Superior temporal gyrus (tissue), 1 donor: ENCODE results near the gene ZNF689.
A peak's percentile ranks its signal among the peaks of the same experiment; 100 is the strongest.

ENCODE experiments used
- DNase-seq: peaks from one replicate; pipeline ENCODE4 v3.0.0-alpha.2; 2016; ENCODE audit errors: extremely low spot score

The ZNF689 gene

DNA sequence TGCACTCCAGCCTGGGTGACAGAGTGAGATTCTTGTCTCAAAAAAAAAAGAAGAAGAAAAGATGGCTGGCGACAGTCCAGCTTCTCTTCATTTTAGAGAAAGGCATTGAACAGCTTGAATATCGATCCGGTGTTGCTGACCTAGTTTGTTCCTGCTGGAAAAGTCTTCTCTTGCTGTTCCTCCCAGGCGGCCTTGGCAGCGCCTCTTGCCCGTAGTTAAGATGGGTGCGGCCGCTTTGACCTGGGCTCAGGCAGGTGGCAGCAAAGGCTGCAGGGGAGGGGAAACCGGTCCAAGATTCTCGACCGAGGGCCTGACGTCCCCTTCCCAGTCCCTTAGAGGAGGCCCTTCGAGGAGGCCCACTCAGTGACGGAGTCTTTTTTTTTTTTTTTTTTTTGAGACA lies 48.2 kb downstream of the ZNF689 start:
- DNase-seq: no peak

DNA sequence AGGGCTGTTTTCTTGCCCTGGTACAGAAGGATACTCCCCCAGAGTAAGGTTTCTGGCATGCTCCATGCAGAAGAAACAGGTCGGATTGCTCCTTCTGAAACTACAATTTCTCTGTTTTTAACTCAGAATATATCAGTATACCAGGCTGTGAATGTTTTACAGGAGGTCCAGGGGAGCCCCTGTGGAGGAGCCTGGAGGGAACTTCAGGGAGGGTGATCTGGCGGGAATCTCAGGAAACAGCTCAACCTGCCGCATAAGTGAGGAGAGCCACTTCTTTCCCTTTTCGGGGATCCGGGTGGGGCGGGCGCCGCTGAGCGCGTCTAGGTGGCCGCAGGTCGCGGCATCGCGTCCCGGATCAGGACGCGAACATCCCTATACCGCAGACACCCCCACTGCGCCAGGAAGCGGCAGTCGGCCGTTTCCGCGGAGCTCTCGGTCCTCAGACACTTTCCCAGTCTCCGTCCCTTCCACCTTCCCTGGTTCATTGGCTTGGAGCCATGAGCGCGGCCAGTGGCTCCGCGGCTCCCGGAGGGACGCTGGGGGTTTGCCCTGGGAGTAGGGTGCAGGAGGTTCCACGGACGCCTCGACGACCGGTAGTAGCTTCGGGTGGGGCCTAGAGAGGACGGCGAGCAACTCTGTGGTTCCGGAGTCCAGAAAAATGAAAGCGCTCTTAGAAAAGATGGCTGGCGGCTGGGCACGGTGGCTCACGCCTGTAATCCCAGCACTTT lies 48.9 kb downstream of the ZNF689 start:
- DNase-seq: no peak

DNA sequence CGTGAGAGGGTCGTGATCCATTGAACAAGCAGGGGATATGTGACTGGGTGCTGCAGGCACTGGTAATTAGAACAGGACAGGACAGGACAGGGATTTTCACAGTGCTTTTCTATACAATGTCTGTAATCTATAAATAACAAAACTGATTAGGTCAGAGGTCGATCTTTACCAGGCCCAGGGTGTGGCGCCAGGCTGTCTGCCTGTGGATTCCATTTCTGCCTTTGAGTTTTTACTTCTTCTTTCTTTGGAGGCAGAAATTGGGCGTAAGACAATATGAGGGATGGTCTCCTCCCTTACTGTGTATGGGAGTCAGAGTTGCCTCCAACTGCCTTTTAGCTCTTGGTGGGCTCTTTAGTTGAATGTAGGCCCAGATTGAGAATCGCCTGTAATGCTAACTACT lies 50.5 kb downstream of the ZNF689 start:
- DNase-seq: no peak

DNA sequence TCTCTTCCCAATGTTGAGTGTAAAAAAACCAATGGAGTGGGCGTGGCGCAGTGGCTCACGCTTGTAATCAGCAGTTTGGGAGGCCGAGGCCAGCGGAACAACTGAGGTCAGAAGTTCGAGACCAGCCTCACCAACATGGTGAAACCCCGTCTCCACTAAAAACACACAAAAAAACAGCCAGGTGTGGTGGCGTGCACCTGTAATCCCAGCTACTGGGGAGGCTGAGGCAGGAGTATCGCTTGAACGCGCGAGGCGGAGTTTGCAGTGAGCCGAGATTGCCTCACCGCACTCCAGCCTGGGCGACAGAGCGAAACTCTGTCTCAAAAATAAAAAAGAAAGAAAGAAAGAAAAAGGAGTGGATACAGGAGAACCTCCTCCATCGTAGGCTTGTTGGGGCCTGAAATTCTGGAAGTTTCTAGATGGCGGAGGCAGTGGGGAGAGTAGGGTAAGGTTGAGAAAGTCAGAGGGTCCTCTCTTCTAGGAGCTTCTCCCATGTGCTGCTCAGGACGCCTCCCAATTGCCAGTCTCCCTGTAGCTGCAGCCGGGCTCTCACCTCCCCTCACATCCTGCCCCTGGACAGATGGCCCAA lies 51.3 kb downstream of the ZNF689 start:
- DNase-seq: no peak

DNA sequence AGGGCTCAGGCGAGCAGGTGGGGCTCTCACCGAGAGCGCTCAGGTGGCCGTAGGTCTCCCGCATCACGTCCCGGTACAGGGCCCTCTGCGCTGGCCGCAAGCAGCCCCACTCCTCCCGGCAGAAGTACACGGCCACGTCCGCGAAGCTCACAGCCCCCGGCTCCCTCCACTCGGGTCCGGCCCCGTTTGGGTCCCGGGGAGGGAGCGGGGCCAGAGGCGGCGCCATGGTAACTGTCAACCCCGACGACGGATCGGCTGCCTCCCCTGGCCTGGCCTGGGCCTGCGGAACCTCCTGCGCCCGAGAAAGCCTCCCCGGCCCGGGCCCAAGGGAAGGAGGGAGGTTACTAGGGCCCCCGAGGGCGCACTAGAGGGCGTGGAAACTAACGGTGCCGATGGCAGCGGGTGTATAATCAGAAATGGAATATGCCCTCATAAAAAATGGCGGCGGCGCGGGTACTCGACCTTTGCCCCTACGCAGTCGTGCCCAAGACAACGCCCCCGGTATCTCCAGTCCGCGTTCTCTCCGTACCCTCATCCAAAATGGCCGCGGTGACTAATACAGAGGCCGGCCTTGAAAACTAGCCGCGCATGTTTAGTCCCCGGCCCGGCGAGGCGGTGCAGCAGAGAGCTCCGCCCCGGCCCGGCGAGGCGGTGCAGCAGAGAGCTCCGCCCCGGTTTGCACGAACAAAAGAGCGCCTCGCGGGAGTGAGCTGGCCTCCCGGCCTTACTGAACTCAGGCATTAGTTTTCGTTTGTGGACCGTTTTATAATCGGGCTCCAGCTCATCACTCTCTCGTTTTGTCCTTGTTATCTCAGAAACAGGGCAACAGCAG lies 52.0 kb downstream of the ZNF689 start, which contains the start of gene ZNF764:
TSS of gene ZNF764 (minus strand) at position 418 of the 832 bp plus-strand sequence. CDS start at position 226, 192 bp downstream.
- DNase-seq: peak; percentile 99

DNA sequence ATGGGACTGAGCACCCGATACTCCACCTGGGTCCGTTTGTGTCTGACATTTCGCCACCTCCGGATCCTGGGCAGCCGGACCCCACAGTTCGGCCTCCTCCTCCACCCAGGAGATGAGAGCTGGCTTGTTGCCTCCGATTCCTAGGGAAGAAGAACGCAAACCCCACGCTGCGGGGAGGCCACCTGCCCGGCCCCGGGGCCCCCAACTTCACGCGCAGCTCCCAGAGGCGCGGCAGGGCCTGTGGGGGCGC lies 52.6 kb downstream of the ZNF689 start:
- DNase-seq: no peak

DNA sequence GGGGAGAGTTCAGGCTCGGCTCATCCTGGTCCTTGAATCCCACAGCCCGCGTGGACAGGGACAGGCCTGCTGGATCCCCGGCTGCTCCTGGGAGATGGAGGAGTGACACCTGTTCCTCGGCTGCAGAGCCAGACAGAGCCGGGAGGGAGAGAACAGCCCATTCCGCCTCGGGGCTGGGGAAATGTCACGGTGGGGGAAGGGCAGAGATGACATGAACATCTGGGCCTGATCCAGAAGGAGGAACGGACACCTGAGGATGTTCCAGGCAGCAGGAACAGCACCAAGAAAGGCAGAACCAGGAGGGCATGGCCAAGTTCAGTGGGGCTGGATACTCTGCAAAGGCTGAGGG lies 54.1 kb downstream of the ZNF689 start:
- DNase-seq: no peak

DNA sequence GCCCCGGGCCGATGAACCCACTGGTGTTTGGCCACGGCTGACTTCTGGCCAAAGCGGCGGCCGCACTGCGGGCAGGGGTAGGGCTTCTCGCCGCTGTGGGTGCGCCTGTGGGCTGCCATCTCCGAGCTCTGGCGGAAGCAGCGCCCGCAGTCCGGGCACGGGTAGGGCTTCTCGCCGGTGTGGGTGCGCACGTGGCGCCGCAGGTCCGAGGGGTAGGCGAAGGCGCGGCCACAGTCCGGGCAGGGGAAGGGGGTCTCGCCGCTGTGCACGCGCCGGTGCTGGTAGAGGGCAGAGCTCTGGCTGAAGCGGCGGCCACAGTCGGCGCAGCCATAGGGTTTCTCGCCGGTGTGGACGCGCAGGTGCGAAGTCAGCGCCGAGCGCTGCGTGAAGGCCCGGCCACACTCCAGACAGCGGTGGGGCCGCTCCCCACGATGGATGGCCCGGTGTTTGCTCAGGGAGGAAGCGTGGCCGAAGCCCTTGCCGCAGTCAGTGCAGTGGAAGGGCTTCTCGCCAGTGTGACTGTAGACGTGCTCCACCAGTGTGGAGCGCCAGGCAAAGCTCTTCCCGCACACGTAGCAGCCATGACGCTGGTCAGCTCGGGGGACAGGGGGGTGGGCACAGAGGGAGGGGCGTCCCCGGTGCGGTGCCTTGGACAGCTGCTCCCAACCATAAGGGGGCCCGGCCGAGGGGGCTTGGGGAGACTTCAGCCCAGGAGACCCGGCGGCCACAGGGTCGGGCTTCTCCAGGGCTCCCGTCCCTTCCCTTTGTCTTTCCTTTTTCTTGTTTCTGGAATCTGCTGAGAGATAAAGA lies 54.7 kb downstream of the ZNF689 start:
- no peak for DNase-seq

DNA sequence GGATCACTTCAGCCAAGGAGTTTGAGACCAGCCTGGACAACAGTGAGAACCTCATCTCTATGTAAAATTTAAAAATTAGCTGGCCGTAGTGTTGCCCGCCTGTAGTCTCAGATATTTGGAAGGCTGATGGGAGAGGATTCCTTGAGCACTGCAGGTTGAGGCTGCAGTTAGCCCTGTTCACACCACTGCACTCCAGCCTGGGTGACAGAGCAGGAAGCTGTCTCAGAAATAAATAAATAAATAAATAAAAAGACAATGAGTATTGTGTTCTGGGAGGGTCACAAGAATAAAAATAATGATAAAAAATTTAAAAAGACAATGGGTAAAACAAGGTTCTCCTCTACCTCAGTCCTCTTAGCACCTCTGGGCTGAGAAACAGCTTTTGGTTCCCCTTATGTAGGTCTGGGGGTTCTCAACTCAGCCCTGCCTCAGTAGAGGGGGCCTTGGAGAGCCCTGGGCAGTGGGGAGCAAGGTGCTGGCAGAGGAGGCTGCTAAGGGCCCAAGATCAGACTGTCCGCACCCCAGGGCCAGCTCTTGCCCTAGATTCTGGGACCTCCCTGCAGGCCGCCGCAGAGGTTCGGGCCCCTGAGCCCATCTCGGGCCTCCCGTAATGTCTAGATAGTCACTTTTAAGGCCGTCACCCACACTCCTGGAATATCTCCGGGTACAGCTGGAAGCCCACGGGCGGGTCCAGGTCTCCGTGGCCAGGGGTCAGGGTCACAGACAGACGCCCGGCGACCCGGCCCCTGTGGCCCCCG lies 55.5 kb downstream of the ZNF689 start:
- DNase-seq: no peak

DNA sequence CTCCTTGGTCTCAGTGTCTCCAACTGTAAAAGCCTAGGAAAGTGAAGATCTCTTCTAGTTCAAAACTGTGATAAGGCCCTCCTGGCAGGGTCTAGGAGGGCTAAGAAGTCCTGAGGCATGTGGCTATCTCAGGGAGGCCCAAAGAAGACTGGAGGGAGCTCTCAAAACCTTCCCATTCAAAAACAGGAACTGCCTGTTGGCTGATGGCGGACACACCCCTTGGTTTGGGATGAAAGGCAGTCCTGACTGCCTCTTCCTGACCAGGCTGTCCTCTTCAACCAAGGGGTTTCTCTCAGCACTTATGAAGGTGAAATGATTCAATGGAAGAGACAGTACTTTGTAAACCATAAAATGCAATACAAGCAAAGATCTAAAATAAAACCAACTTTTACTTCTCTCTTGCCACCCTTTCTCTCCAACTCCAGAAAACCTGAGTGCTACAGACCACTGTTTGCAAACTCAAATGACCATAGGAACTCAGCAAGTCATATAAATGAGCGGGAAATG lies 56.7 kb downstream of the ZNF689 start:
- DNase-seq: no peak

DNA sequence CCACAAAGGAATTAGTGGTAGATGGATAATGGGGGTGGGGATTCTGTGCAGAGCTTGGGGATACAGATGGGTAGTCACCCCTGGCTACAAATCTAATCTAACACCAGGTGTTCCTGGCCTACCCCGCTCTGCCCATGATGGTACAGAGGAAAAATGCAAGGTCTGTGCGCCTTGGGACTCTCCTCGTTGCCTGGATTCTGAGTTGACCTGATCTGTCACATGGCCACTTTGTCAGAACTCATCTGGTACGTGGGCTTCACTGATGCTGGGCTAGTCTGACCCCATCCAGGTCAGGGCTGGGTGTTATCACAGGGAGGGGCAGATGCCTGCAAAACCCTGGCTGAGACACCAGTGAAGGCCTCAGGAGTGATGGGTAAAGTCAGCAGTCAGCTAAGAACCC lies 57.2 kb downstream of the ZNF689 start:
- no peak for DNase-seq
